ENCODE data around the gene ZFAND3.

DNA sequence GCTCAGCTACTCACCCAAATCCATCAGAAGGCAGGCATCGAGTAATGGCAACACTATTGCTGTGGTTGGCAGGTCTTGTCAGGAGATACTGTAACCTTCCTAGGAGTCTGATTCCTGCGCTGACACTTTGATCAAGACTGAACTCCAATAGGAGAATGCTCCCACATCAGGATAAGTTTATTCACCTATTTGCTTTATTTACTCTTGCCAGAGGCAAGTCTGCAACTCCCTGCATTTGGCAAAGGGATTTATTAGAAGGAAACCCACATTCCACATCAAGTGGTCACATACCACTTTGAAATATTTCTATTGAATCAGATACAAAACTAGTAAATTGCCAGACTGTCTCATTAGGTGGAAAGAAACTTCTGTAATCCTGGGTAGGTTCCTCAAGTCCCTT, 43.5 kb downstream of the ZFAND3 start:
- TF ChIP-seq POLR2AphosphoS5 (IDR thresholded peaks at IDR 0.05): no peak
- TF ChIP-seq, protein P1, sequence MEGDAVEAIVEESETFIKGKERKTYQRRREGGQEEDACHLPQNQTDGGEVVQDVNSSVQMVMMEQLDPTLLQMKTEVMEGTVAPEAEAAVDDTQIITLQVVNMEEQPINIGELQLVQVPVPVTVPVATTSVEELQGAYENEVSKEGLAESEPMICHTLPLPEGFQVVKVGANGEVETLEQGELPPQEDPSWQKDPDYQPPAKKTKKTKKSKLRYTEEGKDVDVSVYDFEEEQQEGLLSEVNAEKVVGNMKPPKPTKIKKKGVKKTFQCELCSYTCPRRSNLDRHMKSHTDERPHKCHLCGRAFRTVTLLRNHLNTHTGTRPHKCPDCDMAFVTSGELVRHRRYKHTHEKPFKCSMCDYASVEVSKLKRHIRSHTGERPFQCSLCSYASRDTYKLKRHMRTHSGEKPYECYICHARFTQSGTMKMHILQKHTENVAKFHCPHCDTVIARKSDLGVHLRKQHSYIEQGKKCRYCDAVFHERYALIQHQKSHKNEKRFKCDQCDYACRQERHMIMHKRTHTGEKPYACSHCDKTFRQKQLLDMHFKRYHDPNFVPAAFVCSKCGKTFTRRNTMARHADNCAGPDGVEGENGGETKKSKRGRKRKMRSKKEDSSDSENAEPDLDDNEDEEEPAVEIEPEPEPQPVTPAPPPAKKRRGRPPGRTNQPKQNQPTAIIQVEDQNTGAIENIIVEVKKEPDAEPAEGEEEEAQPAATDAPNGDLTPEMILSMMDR (IDR thresholded peaks at IDR 0.05): no peak
- no peak for TF ChIP-seq POLR2A (IDR thresholded peaks at IDR 0.05; ENCODE audit: low read depth)
- no peak for TF ChIP-seq EP300 (IDR thresholded peaks at IDR 0.05)
